CD4-positive, alpha-beta T cell treated with Interleukin-6 at 100 ng/mL for 8 hours (primary cell): ENCODE data around the gene KRTAP10-12.
A peak's percentile ranks its signal among the peaks of the same experiment; 100 is the strongest.
"Not testable (repeated sequence)": the region's sequence is repeated elsewhere in the genome, so short reads cannot be mapped to it uniquely, and the experiment has no call there.

Experiments
- DNase-seq: peaks from one replicate; pipeline ENCODE4 v3.0.0-alpha.2; 2020; ENCODE audit warnings: mixed read lengths, low spot score

Gene KRTAP10-12

GRCh38 chr21:44697172-44697810, at the start of gene KRTAP10-12:
Gene KRTAP10-12, plus strand, starts transcription at chr21:44697172. Its CDS starts 30 bp downstream, at chr21:44697202.
- not testable (repeated sequence) for DNase-seq

- no peak for DNase-seq
Observed at GRCh38 chr21:44647222-44647552, 49.8 kb upstream of the KRTAP10-12 start.

- no peak for DNase-seq
Observed at GRCh38 chr21:44648557-44649311, 48.2 kb upstream of the KRTAP10-12 start.

- no peak for DNase-seq
Observed at GRCh38 chr21:44649521-44650100, 47.4 kb upstream of the KRTAP10-12 start.

- DNase-seq = no peak
Observed at GRCh38 chr21:44650265-44650972, 46.6 kb upstream of the KRTAP10-12 start.

GRCh38 chr21:44650973-44651675, 45.8 kb upstream of the KRTAP10-12 start:
- no peak for DNase-seq

- no peak for DNase-seq
Observed at GRCh38 chr21:44653123-44653522, 43.8 kb upstream of the KRTAP10-12 start.

- DNase-seq = peak; percentile 72
Observed at GRCh38 chr21:44653656-44654575, 43.1 kb upstream of the KRTAP10-12 start.

GRCh38 chr21:44654576-44655175, 42.3 kb upstream of the KRTAP10-12 start, which contains the start of gene KRTAP12-4:
Gene KRTAP12-4, minus strand, starts transcription at chr21:44654659. Its CDS starts 45 bp downstream, at chr21:44654614.
- no peak for DNase-seq

- no peak for DNase-seq
Observed at GRCh38 chr21:44656868-44657267, 40.1 kb upstream of the KRTAP10-12 start.

- DNase-seq = peak; percentile 74
Observed at GRCh38 chr21:44657635-44658540, 39.1 kb upstream of the KRTAP10-12 start, which contains the start of gene KRTAP12-3. Gene KRTAP12-3, plus strand, starts transcription at chr21:44657932. Its CDS starts 48 bp downstream, at chr21:44657980.

- DNase-seq = no peak
Observed at GRCh38 chr21:44658541-44658910, 38.4 kb upstream of the KRTAP10-12 start.

- peak; percentile 40 for DNase-seq
Observed at GRCh38 chr21:44658913-44659595, 37.9 kb upstream of the KRTAP10-12 start.

- not testable (repeated sequence) for DNase-seq
Observed at GRCh38 chr21:44661567-44661966, 35.4 kb upstream of the KRTAP10-12 start.

- DNase-seq = no peak
Observed at GRCh38 chr21:44664691-44665090, 32.3 kb upstream of the KRTAP10-12 start.

GRCh38 chr21:44666401-44667320, 30.3 kb upstream of the KRTAP10-12 start, which contains the start of gene KRTAP12-2:
Gene KRTAP12-2, minus strand, starts transcription at chr21:44666927. Its CDS starts 41 bp downstream, at chr21:44666886.
- no peak for DNase-seq

- DNase-seq = no peak
Observed at GRCh38 chr21:44667612-44668011, 29.4 kb upstream of the KRTAP10-12 start.
